Keratinocyte (primary cell): ENCODE data around the gene NPNT. TPM values are rescaled to one million over a fixed set of nuclear protein-coding genes. Genes with fewer than 3 reads are reported as not detected.

ENCODE experiments used
- DNase-seq: peaks from one replicate; pipeline ENCODE4 v3.0.0-alpha.2; 2011; ENCODE audit warnings: low read depth, missing footprints, low spot score
- FAIRE-seq: peaks from 2 replicates; lab custom pipeline; 2011; peaks lifted over from hg19 to GRCh38; lab: Jason Lieb, UNC
- H2AFZ ChIP-seq: 2 replicates; pipeline ENCODE4 v1.6.0; 2012; ENCODE audit warnings: low read length, control low read depth, inconsistent platforms; ENCODE audit not compliant: control insufficient read depth
- H3K27ac ChIP-seq: 2 replicates; pipeline ENCODE4 v1.5.1; 2011; ENCODE audit warnings: low read length; ENCODE audit not compliant: control insufficient read depth, insufficient read depth
- H3K27me3 ChIP-seq: 3 replicates; pipeline ENCODE4 v1.6.0; 2011; ENCODE audit warnings: low read length; ENCODE audit not compliant: control insufficient read depth, insufficient read depth; ENCODE audit errors: extremely low read depth
- H3K36me3 ChIP-seq, 2 experiments: 2 replicates in 1 of 2; 3 replicates in 1 of 2; pipeline ENCODE4 v1.5.1; 2011; ENCODE audit warnings: low read length in 2 of 2, mild to moderate bottlenecking in 1 of 2; ENCODE audit not compliant: control insufficient read depth in 2 of 2, insufficient read depth in 2 of 2; ENCODE audit errors: extremely low read depth in 1 of 2
- H3K4me1 ChIP-seq: 3 replicates; pipeline ENCODE4 v1.5.1; 2011; ENCODE audit warnings: low read length; ENCODE audit not compliant: control insufficient read depth, insufficient read depth; ENCODE audit errors: extremely low read depth
- H3K4me2 ChIP-seq: 3 replicates; pipeline ENCODE4 v1.6.0; 2011; ENCODE audit warnings: low read depth, low read length; ENCODE audit not compliant: control insufficient read depth, insufficient read depth; ENCODE audit errors: extremely low read depth
- H3K4me3 ChIP-seq, 3 experiments: fragments of 200-600 bp in 1 of 3; sonication (generic) in 1 of 3; 2 replicates in 2 of 3; 3 replicates in 1 of 3; pipeline ENCODE4 v1.5.1; 2011 to 2016; ENCODE audit warnings: low read length in 3 of 3, mild to moderate bottlenecking in 3 of 3, control low read depth in 2 of 3, inconsistent platforms in 1 of 3, low read depth in 1 of 3, mixed read lengths in 1 of 3, mixed run types in 1 of 3, moderate library complexity in 1 of 3; ENCODE audit not compliant: control insufficient read depth in 2 of 3, insufficient read depth in 2 of 3; ENCODE audit errors: extremely low read depth in 1 of 3
- H3K79me2 ChIP-seq: 2 replicates; pipeline ENCODE4 v1.6.0; 2012; ENCODE audit warnings: low read length; ENCODE audit not compliant: control insufficient read depth, insufficient read depth
- H3K9ac ChIP-seq: 3 replicates; pipeline ENCODE4 v1.6.0; 2011; ENCODE audit warnings: low read length; ENCODE audit not compliant: control insufficient read depth, insufficient read depth; ENCODE audit errors: extremely low read depth
- H3K9me1 ChIP-seq: 3 replicates; pipeline ENCODE4 v1.6.0; 2011; ENCODE audit warnings: low read length; ENCODE audit not compliant: control insufficient read depth, insufficient read depth; ENCODE audit errors: extremely low read depth
- H3K9me3 ChIP-seq: 2 replicates; pipeline ENCODE4 v1.5.1; 2012; ENCODE audit warnings: low read depth, low read length; ENCODE audit not compliant: control insufficient read depth
- H4K20me1 ChIP-seq: 3 replicates; pipeline ENCODE4 v1.6.0; 2011; ENCODE audit warnings: low read length; ENCODE audit not compliant: control insufficient read depth, insufficient read depth; ENCODE audit errors: extremely low read depth
- EZH2 ChIP-seq: IDR thresholded peaks from one replicate; pipeline ENCODE4 v1.6.1; 2012; ENCODE audit warnings: inconsistent platforms, mild to moderate bottlenecking, low read length, moderate library complexity
- dilution Hi-C: fragments of 300-500 bp; cut with MboI; formaldehyde crosslinking; loops from one replicate; pipeline ENCODE4 v1.7.0; 2020; ENCODE audit warnings: low sequenced_read_pairs; ENCODE audit not compliant: extremely low pct_ligation_motif_present
- polyA plus RNA-seq, 5 experiments: library from polyadenylated mRNA; depleted of rRNA in 3 of 5; stranded (reverse) in 3 of 5; stranded (forward) in 1 of 5; unstranded in 1 of 5; fragments of >200 nt; gene quantifications; 1 replicate in 1 of 5; 2 replicates in 3 of 5; 3 replicates in 1 of 5; pipeline versions ENCODE4 v1.2.1 to v1.2.3, GENCODE V29; 2011 to 2012; ENCODE audit warnings: missing spikeins in 2 of 5, low read depth in 1 of 5, low replicate concordance in 1 of 5
- TF ChIP-seq, protein P1 (sequence below), 3 experiments: IDR thresholded peaks in 1 of 3; conservative IDR thresholded peaks in 1 of 3; optimal IDR thresholded peaks in 1 of 3; 2 replicates in 2 of 3; 3 replicates in 1 of 3; pipeline versions ENCODE3 to v1.5.1; 2011; ENCODE audit warnings: low read length in 3 of 3, mild to moderate bottlenecking in 3 of 3, moderate library complexity in 2 of 3, control low read depth in 1 of 3, inconsistent platforms in 1 of 3; ENCODE audit not compliant: insufficient read depth in 2 of 3; ENCODE audit errors: extremely low read depth in 1 of 3

NPNT gene
- polyA plus RNA-seq, 1 donor (not counting 4 experiments of a cell fraction or from before 2014, with no cell fraction given) = 0.46 TPM

DNA sequence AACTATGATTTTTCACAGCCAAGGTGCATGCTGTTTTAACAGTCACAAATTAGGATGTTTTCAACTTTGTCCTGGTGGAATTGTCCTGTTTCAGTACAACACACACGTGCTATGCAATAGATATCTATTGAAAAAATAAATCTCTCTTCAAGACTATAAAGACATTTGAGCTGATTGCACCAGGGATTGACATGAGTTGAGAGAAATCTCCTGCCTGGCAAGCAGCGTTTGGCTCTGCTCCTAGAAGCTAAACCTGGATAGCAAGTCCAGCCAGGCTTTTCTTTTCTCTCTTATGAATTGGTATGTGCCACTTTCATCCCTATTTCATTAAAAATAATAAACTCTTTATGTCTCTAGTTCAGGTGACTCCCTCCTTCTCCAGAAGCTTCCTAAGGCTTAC is 16.6 kb upstream of the NPNT start:
- Histone ChIP-seq H3K27me3 (no peaks in the 10 kb centered on the region), H3K27ac (no peak overlapping the region), H3K4me1 (no peaks in the 10 kb centered on the region), H3K9me3 (no peaks in the 10 kb centered on the region), H3K79me2 (no peaks in the 10 kb centered on the region), H2AFZ (no peak overlapping the region), H3K36me3 (no peaks in the 10 kb centered on the region), H3K4me3 (no peak overlapping the region), H3K9ac (no peak overlapping the region), H3K4me2 (no peak overlapping the region), H4K20me1 (no peaks in the 10 kb centered on the region), H3K9me1 (no peaks in the 10 kb centered on the region)
- no peak for FAIRE-seq
- dilution Hi-C loops = no loop called here
- TF ChIP-seq EZH2 = no peak
- TF ChIP-seq, protein P1, sequence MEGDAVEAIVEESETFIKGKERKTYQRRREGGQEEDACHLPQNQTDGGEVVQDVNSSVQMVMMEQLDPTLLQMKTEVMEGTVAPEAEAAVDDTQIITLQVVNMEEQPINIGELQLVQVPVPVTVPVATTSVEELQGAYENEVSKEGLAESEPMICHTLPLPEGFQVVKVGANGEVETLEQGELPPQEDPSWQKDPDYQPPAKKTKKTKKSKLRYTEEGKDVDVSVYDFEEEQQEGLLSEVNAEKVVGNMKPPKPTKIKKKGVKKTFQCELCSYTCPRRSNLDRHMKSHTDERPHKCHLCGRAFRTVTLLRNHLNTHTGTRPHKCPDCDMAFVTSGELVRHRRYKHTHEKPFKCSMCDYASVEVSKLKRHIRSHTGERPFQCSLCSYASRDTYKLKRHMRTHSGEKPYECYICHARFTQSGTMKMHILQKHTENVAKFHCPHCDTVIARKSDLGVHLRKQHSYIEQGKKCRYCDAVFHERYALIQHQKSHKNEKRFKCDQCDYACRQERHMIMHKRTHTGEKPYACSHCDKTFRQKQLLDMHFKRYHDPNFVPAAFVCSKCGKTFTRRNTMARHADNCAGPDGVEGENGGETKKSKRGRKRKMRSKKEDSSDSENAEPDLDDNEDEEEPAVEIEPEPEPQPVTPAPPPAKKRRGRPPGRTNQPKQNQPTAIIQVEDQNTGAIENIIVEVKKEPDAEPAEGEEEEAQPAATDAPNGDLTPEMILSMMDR (optimal IDR thresholded peaks at IDR 0.05 in 1 of 3, IDR thresholded peaks at IDR 0.05 in 1 of 3, conservative IDR thresholded peaks at IDR 0.05 in 1 of 3; ENCODE audit: extremely low read depth in 1 of 3, insufficient read depth in 2 of 3, low read length in 3 of 3) = no peak
- no peak for DNase-seq

DNA sequence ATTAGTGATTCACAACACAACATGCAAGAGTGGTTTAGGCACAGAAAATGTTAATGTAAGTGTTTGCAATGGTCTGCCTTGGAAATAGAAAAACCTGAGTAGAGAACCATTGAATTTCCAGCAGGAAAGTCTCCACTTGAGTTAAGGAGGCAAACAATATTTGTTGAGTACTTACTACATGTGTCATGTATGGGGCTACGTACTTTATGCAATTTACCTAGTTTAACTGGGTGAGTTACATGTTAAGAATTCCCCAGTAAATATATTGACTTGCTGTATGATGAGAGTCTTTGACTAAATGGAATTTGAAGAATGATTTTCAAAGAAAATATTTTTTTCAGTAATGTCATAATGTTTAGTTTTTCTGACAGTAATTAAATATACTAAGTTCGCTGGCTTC is 7.8 kb upstream of the NPNT start:
- FAIRE-seq (no peak), DNase-seq (no peak)
- Histone ChIP-seq H3K9me3 (no peaks in the 10 kb centered on the region), H3K79me2 (no peaks in the 10 kb centered on the region), H3K4me3 (no peak overlapping the region), H3K27me3 (no peaks in the 10 kb centered on the region), H3K9me1 (no peaks in the 10 kb centered on the region), H3K27ac (no peak overlapping the region), H3K4me1 (no peaks in the 10 kb centered on the region), H3K9ac (no peak overlapping the region), H2AFZ (no peak overlapping the region), H4K20me1 (no peaks in the 10 kb centered on the region), H3K36me3 (no peaks in the 10 kb centered on the region), H3K4me2 (no peak overlapping the region)
- TF ChIP-seq, protein P1 (optimal IDR thresholded peaks at IDR 0.05 in 1 of 3, IDR thresholded peaks at IDR 0.05 in 1 of 3, conservative IDR thresholded peaks at IDR 0.05 in 1 of 3; ENCODE audit: extremely low read depth in 1 of 3, insufficient read depth in 2 of 3, low read length in 3 of 3) = no peak
- TF ChIP-seq EZH2 = no peak
- dilution Hi-C loops = no loop called here
